Measurements from ENCODE around the gene MYO3B. TPM values are rescaled to one million over a fixed set of nuclear protein-coding genes. Genes with fewer than 3 reads are reported as not detected.

The MYO3B gene, protein sequence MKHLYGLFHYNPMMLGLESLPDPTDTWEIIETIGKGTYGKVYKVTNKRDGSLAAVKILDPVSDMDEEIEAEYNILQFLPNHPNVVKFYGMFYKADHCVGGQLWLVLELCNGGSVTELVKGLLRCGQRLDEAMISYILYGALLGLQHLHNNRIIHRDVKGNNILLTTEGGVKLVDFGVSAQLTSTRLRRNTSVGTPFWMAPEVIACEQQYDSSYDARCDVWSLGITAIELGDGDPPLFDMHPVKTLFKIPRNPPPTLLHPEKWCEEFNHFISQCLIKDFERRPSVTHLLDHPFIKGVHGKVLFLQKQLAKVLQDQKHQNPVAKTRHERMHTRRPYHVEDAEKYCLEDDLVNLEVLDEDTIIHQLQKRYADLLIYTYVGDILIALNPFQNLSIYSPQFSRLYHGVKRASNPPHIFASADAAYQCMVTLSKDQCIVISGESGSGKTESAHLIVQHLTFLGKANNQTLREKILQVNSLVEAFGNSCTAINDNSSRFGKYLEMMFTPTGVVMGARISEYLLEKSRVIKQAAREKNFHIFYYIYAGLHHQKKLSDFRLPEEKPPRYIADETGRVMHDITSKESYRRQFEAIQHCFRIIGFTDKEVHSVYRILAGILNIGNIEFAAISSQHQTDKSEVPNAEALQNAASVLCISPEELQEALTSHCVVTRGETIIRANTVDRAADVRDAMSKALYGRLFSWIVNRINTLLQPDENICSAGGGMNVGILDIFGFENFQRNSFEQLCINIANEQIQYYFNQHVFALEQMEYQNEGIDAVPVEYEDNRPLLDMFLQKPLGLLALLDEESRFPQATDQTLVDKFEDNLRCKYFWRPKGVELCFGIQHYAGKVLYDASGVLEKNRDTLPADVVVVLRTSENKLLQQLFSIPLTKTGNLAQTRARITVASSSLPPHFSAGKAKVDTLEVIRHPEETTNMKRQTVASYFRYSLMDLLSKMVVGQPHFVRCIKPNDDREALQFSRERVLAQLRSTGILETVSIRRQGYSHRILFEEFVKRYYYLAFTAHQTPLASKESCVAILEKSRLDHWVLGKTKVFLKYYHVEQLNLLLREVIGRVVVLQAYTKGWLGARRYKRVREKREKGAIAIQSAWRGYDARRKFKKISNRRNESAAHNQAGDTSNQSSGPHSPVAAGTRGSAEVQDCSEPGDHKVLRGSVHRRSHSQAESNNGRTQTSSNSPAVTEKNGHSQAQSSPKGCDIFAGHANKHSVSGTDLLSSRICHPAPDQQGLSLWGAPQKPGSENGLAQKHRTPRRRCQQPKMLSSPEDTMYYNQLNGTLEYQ (N-terminal part only)
- 1 to 10 TPM; 2.0 to 4.7 TPM for total RNA-seq

DNA sequence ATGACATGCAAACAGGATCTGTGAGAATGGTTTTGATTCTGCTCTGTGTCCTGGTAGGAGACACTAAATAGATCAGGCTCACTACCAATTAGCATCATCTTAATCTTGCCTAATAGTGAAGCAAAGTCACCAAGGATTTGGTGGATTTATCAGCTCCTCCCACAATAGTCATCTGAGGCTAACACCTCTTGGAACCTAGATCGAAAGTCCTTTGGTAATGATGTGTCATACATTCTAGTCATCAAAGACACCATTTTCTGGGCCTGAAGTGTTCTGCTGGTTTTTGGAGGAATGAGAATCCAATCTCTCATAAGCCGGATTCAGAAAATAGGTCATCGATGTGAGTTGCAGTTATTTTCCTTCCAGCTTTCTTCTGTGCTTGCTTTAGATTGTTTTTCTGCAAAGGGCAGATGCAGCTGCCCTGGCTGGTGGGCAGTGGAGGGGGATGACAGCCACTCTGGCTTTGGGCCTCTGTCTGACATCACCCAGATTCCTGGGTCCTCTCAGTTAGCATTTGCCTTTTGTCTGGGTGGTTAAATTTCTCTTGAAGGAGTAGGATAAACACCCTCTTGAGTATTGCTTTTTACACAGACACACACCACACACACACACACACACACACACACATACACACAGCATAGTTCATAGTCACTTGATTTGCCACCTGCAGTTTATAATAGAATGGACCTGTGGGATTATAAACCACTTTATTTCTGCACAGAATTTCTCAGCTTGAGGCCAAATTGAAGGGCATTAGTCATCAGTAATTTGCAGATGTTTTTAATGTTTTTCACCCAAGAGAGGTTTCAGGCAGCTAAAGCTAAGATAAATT, at the start of gene MYO3B:
Gene MYO3B, plus strand, starts transcription at position 198 of the 832 bp plus-strand sequence. Its CDS starts 141 bp downstream, at position 339.
- Histone ChIP-seq H3K4me1 (peaks cover 17% of the 10 kb centered on the region), H3K27me3 (no peaks in the 10 kb centered on the region), H3K4me3 (no peak within 1 kb of the TSS), H3K27ac (peak within 1 kb of the TSS; percentile 47 to 64 (median 54)), H3K9me3 (no peaks in the 10 kb centered on the region), H3K36me3 (replicated peaks in 1 of 2; ENCODE audit: insufficient read depth in 1 of 2, low read depth in 2 of 2) (no peaks in the 10 kb centered on the region)
- intact Hi-C loops (cut with DNase I), result no loop called here
- ATAC-seq (peak; percentile 55), DNase-seq (no peak)
- 68 to 74% methylated on average over 3 of the region's 3 CpGs for WGBS, 2 donors
- no peak for TF ChIP-seq POLR2A (IDR thresholded peaks at IDR 0.05)
- TF ChIP-seq, protein P1, sequence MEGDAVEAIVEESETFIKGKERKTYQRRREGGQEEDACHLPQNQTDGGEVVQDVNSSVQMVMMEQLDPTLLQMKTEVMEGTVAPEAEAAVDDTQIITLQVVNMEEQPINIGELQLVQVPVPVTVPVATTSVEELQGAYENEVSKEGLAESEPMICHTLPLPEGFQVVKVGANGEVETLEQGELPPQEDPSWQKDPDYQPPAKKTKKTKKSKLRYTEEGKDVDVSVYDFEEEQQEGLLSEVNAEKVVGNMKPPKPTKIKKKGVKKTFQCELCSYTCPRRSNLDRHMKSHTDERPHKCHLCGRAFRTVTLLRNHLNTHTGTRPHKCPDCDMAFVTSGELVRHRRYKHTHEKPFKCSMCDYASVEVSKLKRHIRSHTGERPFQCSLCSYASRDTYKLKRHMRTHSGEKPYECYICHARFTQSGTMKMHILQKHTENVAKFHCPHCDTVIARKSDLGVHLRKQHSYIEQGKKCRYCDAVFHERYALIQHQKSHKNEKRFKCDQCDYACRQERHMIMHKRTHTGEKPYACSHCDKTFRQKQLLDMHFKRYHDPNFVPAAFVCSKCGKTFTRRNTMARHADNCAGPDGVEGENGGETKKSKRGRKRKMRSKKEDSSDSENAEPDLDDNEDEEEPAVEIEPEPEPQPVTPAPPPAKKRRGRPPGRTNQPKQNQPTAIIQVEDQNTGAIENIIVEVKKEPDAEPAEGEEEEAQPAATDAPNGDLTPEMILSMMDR (IDR thresholded peaks at IDR 0.05), result no peak

DNA sequence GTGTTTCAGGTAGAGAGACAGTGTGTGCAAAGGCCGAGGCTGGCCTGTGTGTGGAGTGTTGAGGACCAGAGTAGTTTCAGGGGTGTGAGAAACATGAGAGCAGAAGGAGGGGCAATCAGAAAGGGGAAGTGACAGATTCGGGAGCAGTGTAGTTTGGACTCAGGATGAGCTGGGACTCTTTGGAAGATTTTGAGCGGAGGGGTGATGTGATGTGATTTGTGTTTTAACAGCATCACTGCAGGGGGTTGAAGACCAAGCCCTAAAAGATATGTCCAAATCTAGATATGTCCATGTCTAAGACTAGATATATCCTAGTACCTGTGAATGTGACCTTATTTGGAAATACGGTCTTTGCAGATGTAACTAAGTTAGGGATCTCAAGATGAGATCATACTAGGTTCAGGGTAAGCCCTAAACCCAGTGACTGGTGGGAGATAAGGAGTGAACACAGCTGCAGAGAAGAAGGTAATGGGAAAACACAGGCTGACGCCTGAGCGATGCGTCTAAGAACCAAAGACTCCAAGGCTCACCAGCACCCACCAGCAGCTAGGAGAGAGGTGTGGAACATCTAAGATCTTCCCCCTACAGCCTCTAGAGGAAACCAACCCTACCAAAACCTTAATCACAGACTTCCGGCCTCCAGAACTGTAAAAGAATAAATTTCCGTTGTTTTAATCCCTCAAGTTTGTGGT, 38.5 kb upstream of the MYO3B start:
- H3K36me3 ChIP-seq (replicated peaks in 1 of 2; ENCODE audit: insufficient read depth in 1 of 2, low read depth in 2 of 2), result no peaks in the 10 kb centered on the region
- no peaks in the 10 kb centered on the region for H3K9me3 ChIP-seq
- no peak overlapping the region for H3K27ac ChIP-seq
- WGBS, 2 donors, result 76 to 79% methylated on average over 9 of the region's 9 CpGs
- no peak overlapping the region for H3K4me3 ChIP-seq
- no peaks in the 10 kb centered on the region for H3K27me3 ChIP-seq
- intact Hi-C loops (cut with DNase I), result no loop called here
- TF ChIP-seq POLR2A (IDR thresholded peaks at IDR 0.05), result no peak
- TF ChIP-seq, protein P1 (IDR thresholded peaks at IDR 0.05), result no peak
- DNase-seq, result no peak
- ATAC-seq, result no peak
- H3K4me1 ChIP-seq, result no peaks in the 10 kb centered on the region

DNA sequence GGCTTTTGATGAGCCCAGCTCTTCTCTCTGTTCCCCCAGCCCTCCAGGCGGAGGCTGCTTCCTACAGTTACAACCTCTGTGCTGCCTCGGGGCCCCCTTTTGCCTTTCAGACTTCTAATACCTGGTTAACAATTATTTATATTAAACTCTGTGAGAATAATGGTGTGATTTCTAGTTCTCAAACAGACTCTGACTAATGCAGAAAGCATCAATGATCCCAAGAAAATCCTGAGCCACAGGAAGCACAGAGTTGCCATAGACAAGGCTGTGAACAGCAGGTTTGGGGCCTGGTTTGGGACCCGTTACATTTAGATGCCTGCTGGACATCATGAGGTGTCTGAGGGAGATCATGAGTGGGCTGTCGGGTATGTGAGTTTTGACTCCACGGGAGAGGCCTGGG, 37.4 kb upstream of the MYO3B start:
- Histone ChIP-seq H3K4me1 (no peaks in the 10 kb centered on the region), H3K36me3 (replicated peaks in 1 of 2; ENCODE audit: insufficient read depth in 1 of 2, low read depth in 2 of 2) (no peaks in the 10 kb centered on the region), H3K27ac (no peak overlapping the region), H3K9me3 (no peaks in the 10 kb centered on the region), H3K27me3 (no peaks in the 10 kb centered on the region), H3K4me3 (no peak overlapping the region)
- ATAC-seq, result no peak
- TF ChIP-seq, protein P1 (IDR thresholded peaks at IDR 0.05), result no peak
- TF ChIP-seq POLR2A (IDR thresholded peaks at IDR 0.05), result no peak
- WGBS, 2 donors, result 76 to 88% methylated on average over 5 of the region's 5 CpGs
- no peak for DNase-seq
- intact Hi-C loops (cut with DNase I), result no loop called here

DNA sequence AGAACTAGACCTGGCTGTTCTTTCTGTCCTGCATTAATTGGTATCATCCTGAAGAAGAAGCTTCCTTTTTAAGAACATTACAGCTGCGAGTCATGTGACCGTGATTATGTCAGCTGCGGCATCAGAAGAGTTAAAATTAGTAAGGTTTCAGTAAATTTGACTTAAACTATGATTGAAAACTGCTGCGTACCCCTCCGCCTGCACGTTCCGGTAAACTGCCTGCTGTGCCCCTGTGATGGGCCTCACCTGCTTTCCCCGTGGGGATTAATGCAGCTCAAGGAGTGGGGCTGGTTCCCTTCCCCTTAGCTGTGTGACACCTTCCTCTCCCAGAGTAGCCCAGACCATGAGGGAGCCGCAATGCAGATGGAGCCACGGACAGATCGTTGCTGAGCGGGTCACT, 36.1 kb upstream of the MYO3B start:
- Histone ChIP-seq H3K9me3 (no peaks in the 10 kb centered on the region), H3K4me3 (no peak overlapping the region), H3K36me3 (replicated peaks in 1 of 2; ENCODE audit: insufficient read depth in 1 of 2, low read depth in 2 of 2) (no peaks in the 10 kb centered on the region), H3K27me3 (no peaks in the 10 kb centered on the region), H3K4me1 (no peaks in the 10 kb centered on the region), H3K27ac (no peak overlapping the region)
- ATAC-seq (no peak), DNase-seq (no peak)
- intact Hi-C loops (cut with DNase I), result no loop called here
- TF ChIP-seq, protein P1 (IDR thresholded peaks at IDR 0.05), result no peak
- no peak for TF ChIP-seq POLR2A (IDR thresholded peaks at IDR 0.05)
- WGBS, 2 donors, result 73 to 86% methylated on average over 10 to 12 of the region's 12 CpGs

Data from body of pancreas (tissue), 4 donors.